K562 (cell line): ENCODE results near the gene CDADC1. TPM values are rescaled to one million over a fixed set of nuclear protein-coding genes. Genes with fewer than 3 reads are reported as not detected.

Source experiments
- CBFA2T2 ChIP-seq: fragments of 450-650 bp; conservative IDR thresholded peaks from 2 replicates; pipeline ENCODE4 v1.6.1; 2017; ENCODE audit warnings: mild to moderate bottlenecking
- CBX8 ChIP-seq: fragments of 200-600 bp; sonication (generic); IDR thresholded peaks from 2 replicates; pipeline ENCODE4 v1.6.1; 2012; ENCODE audit warnings: borderline replicate concordance, mixed run types, low read depth, mild to moderate bottlenecking, moderate library complexity, mixed read lengths, low read length, control low read depth, inconsistent platforms; ENCODE audit not compliant: poor library complexity, severe bottlenecking; ENCODE audit errors: extremely low read depth
- HOMEZ ChIP-seq: fragments of 250-450 bp; sonication (Bioruptor Pico); IDR thresholded peaks from 2 replicates; pipeline ENCODE4 v1.4.0; 2020; ENCODE audit warnings: mild to moderate bottlenecking, moderate library complexity
- MECOM ChIP-seq: fragments of 250-450 bp; sonication (Bioruptor Pico); IDR thresholded peaks from 2 replicates; pipeline ENCODE4 v1.8.0; 2022; ENCODE audit warnings: inconsistent platforms
- MGA ChIP-seq: fragments of 450-650 bp; IDR thresholded peaks from 2 replicates; pipeline ENCODE4 v1.6.1; 2016; ENCODE audit warnings: mild to moderate bottlenecking, moderate library complexity
- RREB1 ChIP-seq: fragments of 250-450 bp; sonication (Bioruptor Pico); IDR thresholded peaks from 2 replicates; pipeline ENCODE4 v1.4.0; 2020
- polyA plus RNA-seq, 8 experiments: library from polyadenylated mRNA; depleted of rRNA in 4 of 8; stranded (reverse) in 5 of 8; unstranded in 3 of 8; fragments of >200 nt; fragmentation: Nextera tagmentation in 2 of 8; fragmentation: Illumina TruSeq in 1 of 8; extraction: Ambion mirVana in 2 of 8; extraction: Trizol in 1 of 8; gene quantifications; 2 replicates each; pipeline versions ENCODE4 v1.2.1 to v1.2.3, GENCODE V29; 2011 to 2014; ENCODE audit warnings: inconsistent platforms in 1 of 8, missing spikeins in 1 of 8
- total RNA-seq, 7 experiments: library from RNA; depleted of rRNA in 6 of 7; stranded (reverse); fragments of >200 nt in 6 of 7; fragmentation: Illumina TruSeq in 2 of 7; extraction: Trizol in 2 of 7; gene quantifications; 2 replicates each; pipeline versions ENCODE4 v1.2.1 to v1.2.3, GENCODE V29; 2011 to 2021; ENCODE audit warnings: low replicate concordance in 1 of 7

The CDADC1 gene
- total and polyA plus RNA-seq, 9 of the 15 experiments (the other 6 are each of a cell fraction or from before 2014, with no cell fraction given), result 4.1 to 11.8 (median 6.3) TPM

- TF ChIP-seq MGA (no peak), HOMEZ (CRISPR knock-in tag) (no peak), RREB1 (CRISPR knock-in tag) (no peak), MECOM (no peak), CBFA2T2 (no peak), CBX8 (no peak)
Measured at GRCh38 chr13:49247643-49248621, at the start of gene CDADC1 (continued).
